Thymus (tissue), 11 donors: ENCODE results near the gene EIF3K. TPM values are rescaled to one million over a fixed set of nuclear protein-coding genes. Genes with fewer than 3 reads are reported as not detected.

ENCODE experiments used
- DNase-seq, 9 donors: peaks; one replicate each; pipeline ENCODE4 v3.0.0-alpha.2; 2013; ENCODE audit warnings: low spot score in 9 of 9, low read depth in 6 of 9, missing footprints in 1 of 9
- H3K27ac ChIP-seq, 2 donors: one replicate each; pipeline ENCODE4 v1.5.1; 2013; ENCODE audit warnings: control low read depth in 1 of 2, low read depth in 1 of 2, low read length in 1 of 2, mild to moderate bottlenecking in 1 of 2, moderate library complexity in 1 of 2
- H3K27me3 ChIP-seq, 2 donors: one replicate each; pipeline ENCODE4 v1.5.1; 2013; ENCODE audit warnings: low read length in 1 of 2; ENCODE audit not compliant: control insufficient read depth in 2 of 2, insufficient read depth in 1 of 2
- H3K36me3 ChIP-seq, 2 donors: one replicate each; pipeline ENCODE4 v1.5.1; 2013; ENCODE audit warnings: low read length in 1 of 2, mild to moderate bottlenecking in 1 of 2, moderate library complexity in 1 of 2; ENCODE audit not compliant: control insufficient read depth in 2 of 2, insufficient read depth in 2 of 2
- H3K4me1 ChIP-seq, 2 donors: one replicate each; pipeline ENCODE4 v1.5.1; 2013; ENCODE audit warnings: low read length in 2 of 2; ENCODE audit not compliant: control insufficient read depth in 2 of 2, insufficient read depth in 2 of 2
- H3K4me3 ChIP-seq, 2 donors: one replicate each; pipeline ENCODE4 v1.5.1; 2013; ENCODE audit warnings: low read length in 2 of 2, control low read depth in 1 of 2, mild to moderate bottlenecking in 1 of 2
- H3K9me3 ChIP-seq, 2 donors: one replicate each; pipeline ENCODE4 v1.5.1; 2013; ENCODE audit warnings: low read length in 1 of 2, mild to moderate bottlenecking in 1 of 2; ENCODE audit not compliant: control insufficient read depth in 2 of 2, insufficient read depth in 1 of 2
- WGBS: extraction: QIAGEN DNeasy Blood & Tissue Kit; methylation state at CpG from one replicate; pipeline ENCODE4 v1.1.7; 2013; 5-methylcytosine and 5-hydroxymethylcytosine counted together
- polyA plus RNA-seq: library from polyadenylated mRNA; stranded (reverse); fragments of 200-250 nt; gene quantifications from one replicate; pipeline ENCODE4 v1.2.3, GENCODE V29; 2013
- total RNA-seq: library from RNA; stranded (reverse); fragments of 120-200 nt; gene quantifications from one replicate; pipeline ENCODE4 v1.2.4, GENCODE V29; 2013
- donor health status: healthy.

Gene EIF3K
- total and polyA plus RNA-seq, 2 donors: 268 to 317 TPM

- no peak for DNase-seq
- Histone ChIP-seq H3K27me3 (peaks cover 56 to 90% of the 10 kb centered on the region in 2 donors), H3K4me3 (no peak overlapping the region), H3K9me3 (no peaks in the 10 kb centered on the region), H3K36me3 (no peaks in the 10 kb centered on the region), H3K4me1 (peaks cover 4 to 49% of the 10 kb centered on the region in 2 donors), H3K27ac (peak overlapping the region in 1 of 2 donors; percentile 15)
- 91% methylated on average over 7 of the region's 7 CpGs for WGBS
These were observed 42.1 kb downstream of the EIF3K start for GRCh38 chr19:38661136-38661535.

- DNase-seq: no peak
- H3K4me3 ChIP-seq: no peak overlapping the region
- WGBS: 71% methylated on average over 1 of the region's 1 CpG
- peaks cover 2 to 48% of the 10 kb centered on the region in 2 donors for H3K4me1 ChIP-seq
- peaks cover 61 to 98% of the 10 kb centered on the region in 2 donors for H3K27me3 ChIP-seq
- no peaks in the 10 kb centered on the region for H3K36me3 ChIP-seq
- no peaks in the 10 kb centered on the region for H3K9me3 ChIP-seq
- no peak overlapping the region for H3K27ac ChIP-seq
These were observed 43.0 kb downstream of the EIF3K start for GRCh38 chr19:38661996-38662395.

GRCh38 chr19:38662537-38663155 lies 43.7 kb downstream of the EIF3K start:
- WGBS: 97% methylated on average over 7 of the region's 7 CpGs
- Histone ChIP-seq H3K4me3 (no peak overlapping the region), H3K27ac (no peak overlapping the region), H3K27me3 (peaks cover 67 to 98% of the 10 kb centered on the region in 2 donors), H3K36me3 (no peaks in the 10 kb centered on the region), H3K9me3 (no peaks in the 10 kb centered on the region), H3K4me1 (peaks cover 2 to 49% of the 10 kb centered on the region in 2 donors)
- no peak for DNase-seq

GRCh38 chr19:38663156-38663651 lies 44.2 kb downstream of the EIF3K start:
- Histone ChIP-seq H3K9me3 (no peaks in the 10 kb centered on the region), H3K4me3 (no peak overlapping the region), H3K36me3 (no peaks in the 10 kb centered on the region), H3K27ac (peak overlapping the region in 1 of 2 donors; percentile 12), H3K27me3 (peaks cover 64 to 96% of the 10 kb centered on the region in 2 donors), H3K4me1 (peaks cover 2 to 51% of the 10 kb centered on the region in 2 donors)
- no peak for DNase-seq
- WGBS: 97% methylated on average over 22 of the region's 22 CpGs

- H3K4me3 ChIP-seq: no peak overlapping the region
- no peaks in the 10 kb centered on the region for H3K36me3 ChIP-seq
- H3K4me1 ChIP-seq: peaks cover 2 to 54% of the 10 kb centered on the region in 2 donors
- peak in 1 of 9 donors; percentile 56 for DNase-seq
- H3K27me3 ChIP-seq: peaks cover 56 to 94% of the 10 kb centered on the region in 2 donors
- no peaks in the 10 kb centered on the region for H3K9me3 ChIP-seq
- no peak overlapping the region for H3K27ac ChIP-seq
- WGBS: 64% methylated on average over 19 of the region's 19 CpGs
These were observed 45.0 kb downstream of the EIF3K start for GRCh38 chr19:38663957-38664502.

GRCh38 chr19:38664503-38665211 lies 45.7 kb downstream of the EIF3K start:
- Histone ChIP-seq H3K36me3 (no peaks in the 10 kb centered on the region), H3K4me3 (no peak overlapping the region), H3K27me3 (peaks cover 50 to 94% of the 10 kb centered on the region in 2 donors), H3K27ac (no peak overlapping the region), H3K9me3 (no peaks in the 10 kb centered on the region), H3K4me1 (peaks cover 6 to 54% of the 10 kb centered on the region in 2 donors)
- DNase-seq: no peak
- 28% methylated on average over 7 of the region's 7 CpGs for WGBS

GRCh38 chr19:38665219-38665931 lies 46.4 kb downstream of the EIF3K start:
- DNase-seq: no peak
- Histone ChIP-seq H3K27ac (peak overlapping the region in 1 of 2 donors; percentile 7), H3K4me1 (peaks cover 7 to 62% of the 10 kb centered on the region in 2 donors), H3K9me3 (no peaks in the 10 kb centered on the region), H3K27me3 (peaks cover 45 to 94% of the 10 kb centered on the region in 2 donors), H3K36me3 (no peaks in the 10 kb centered on the region), H3K4me3 (no peak overlapping the region)
- WGBS: 90% methylated on average over 13 of the region's 13 CpGs

GRCh38 chr19:38665950-38666662 lies 47.1 kb downstream of the EIF3K start:
- no peak for DNase-seq
- no peak overlapping the region for H3K4me3 ChIP-seq
- 88% methylated on average over 19 of the region's 19 CpGs for WGBS

More at GRCh38 chr19:38665950-38666662, 47.1 kb downstream of the EIF3K start:
- no peaks in the 10 kb centered on the region for H3K36me3 ChIP-seq
- H3K4me1 ChIP-seq: peaks cover 7 to 63% of the 10 kb centered on the region in 2 donors
- peak overlapping the region; percentile 45 to 64 for H3K27ac ChIP-seq
- H3K27me3 ChIP-seq: peaks cover 41 to 90% of the 10 kb centered on the region in 2 donors
- H3K9me3 ChIP-seq: no peaks in the 10 kb centered on the region
